IPS-11a (cell line): ENCODE data around the gene KCNC3.

Source experiments
- H3K4me3 ChIP-seq: one replicate; pipeline ENCODE4 v1.5.1; 2013; ENCODE audit warnings: low read depth, low read length, control low read depth

KCNC3 gene

DNA sequence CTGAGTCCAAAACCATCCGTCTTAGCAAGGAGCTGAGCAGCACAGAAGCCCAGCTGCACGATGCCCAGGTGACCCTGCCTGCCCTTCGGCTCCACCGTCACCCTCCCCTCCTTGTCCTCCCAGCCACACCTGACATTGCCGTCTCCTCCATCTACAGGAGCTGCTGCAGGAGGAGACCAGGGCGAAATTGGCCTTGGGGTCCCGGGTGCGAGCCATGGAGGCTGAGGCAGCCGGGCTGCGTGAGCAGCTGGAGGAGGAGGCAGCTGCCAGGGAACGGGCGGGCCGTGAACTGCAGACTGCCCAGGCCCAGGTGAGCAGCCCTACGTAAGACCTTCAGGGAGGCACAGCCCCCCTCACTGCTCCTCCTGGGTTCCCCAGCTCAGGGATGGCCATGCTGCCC, 49.1 kb downstream of the KCNC3 start:
- no peak overlapping the region for H3K4me3 ChIP-seq

DNA sequence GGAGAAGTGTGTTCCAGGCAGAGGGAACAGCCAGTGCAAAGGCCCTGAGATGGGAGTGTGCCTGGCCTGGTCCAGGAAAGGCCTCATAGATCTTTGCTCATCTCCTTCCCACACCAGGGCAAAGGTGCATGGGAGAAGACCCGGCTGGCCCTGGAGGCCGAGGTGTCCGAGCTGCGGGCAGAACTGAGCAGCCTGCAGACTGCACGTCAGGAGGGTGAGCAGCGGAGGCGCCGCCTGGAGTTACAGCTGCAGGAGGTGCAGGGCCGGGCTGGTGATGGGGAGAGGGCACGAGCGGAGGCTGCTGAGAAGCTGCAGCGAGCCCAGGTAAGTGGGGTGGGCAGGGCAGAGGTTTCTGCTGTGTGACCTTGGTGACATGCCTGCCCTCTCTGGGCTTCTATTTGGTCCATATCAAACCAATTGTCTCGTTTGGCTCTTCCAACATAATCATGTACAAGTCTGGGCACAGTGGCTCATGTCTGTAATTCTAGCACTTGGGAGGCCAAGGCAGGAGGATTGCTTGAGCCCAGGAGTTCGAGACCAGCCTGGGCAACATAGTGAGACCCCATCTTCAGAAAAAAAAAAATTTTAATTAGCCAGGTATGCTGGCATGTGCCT, 51.1 kb downstream of the KCNC3 start:
- no peak overlapping the region for H3K4me3 ChIP-seq

DNA sequence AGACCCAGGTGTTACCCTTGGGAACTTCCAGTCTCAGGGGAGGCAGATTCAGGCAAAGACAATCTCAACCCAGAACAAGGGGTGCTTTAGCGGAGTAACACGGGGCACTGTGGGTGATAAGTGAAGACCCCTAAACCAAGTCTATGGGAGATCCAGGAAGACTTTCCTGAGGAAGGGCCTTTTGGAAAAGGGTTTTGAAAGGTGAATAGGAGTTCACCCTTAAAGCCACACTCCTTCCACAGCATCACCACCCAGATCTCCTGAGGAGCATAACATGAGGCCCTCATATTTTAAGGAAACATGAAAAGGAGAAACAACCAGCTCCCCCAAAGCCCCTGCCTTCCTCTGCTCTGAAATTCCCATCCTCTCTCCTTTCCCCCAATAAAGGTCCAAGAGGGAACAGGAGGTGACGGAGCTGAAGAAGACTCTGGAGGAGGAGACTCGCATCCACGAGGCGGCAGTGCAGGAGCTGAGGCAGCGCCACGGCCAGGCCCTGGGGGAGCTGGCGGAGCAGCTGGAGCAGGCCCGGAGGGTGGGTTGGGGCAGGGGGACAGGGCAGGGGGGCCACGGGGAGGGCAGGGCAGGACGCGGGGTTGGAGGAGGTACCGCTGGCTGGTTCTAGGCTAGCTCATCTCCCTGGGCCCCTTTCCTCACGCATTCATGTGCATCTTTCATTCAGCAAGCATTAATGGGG, 52.7 kb downstream of the KCNC3 start:
- no peak overlapping the region for H3K4me3 ChIP-seq

DNA sequence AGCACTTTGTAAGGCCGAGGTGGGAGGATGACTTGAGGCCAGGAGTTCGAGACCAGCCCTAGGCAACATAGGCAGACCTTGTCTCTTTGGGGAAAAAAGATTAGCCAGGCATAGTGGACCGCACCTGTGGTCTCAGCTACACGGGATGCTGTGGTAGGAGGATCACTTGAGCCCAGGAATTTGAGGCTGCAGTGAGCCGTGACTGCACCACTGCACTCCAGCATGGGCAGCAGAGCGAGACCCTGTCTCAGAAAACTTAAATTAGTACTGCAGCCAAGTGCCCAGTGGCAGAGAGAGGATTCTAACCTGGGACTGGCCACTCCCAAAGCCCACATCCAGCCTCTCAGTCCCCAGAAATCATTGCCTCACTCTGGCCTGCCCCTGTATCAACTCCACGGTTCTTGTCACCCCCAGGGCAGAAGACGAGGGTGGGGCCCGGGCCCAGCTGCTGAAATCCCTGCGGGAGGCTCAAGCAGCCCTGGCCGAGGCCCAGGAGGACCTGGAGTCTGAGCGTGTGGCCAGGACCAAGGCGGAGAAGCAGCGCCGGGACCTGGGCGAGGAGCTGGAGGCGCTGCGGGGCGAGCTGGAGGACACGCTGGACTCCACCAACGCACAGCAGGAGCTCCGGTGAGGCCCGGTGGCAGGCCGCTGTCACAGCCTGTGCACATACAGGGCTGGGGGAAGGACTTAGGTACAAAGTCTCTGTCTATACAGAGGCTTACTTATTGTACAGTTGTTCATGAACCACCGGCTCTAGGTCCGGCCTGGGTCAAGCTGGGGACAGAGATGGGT, 53.4 kb downstream of the KCNC3 start:
- no peak overlapping the region for H3K4me3 ChIP-seq

GRCh38 chr19:50273821-50274220, 55.4 kb downstream of the KCNC3 start:
- no peak overlapping the region for H3K4me3 ChIP-seq

DNA sequence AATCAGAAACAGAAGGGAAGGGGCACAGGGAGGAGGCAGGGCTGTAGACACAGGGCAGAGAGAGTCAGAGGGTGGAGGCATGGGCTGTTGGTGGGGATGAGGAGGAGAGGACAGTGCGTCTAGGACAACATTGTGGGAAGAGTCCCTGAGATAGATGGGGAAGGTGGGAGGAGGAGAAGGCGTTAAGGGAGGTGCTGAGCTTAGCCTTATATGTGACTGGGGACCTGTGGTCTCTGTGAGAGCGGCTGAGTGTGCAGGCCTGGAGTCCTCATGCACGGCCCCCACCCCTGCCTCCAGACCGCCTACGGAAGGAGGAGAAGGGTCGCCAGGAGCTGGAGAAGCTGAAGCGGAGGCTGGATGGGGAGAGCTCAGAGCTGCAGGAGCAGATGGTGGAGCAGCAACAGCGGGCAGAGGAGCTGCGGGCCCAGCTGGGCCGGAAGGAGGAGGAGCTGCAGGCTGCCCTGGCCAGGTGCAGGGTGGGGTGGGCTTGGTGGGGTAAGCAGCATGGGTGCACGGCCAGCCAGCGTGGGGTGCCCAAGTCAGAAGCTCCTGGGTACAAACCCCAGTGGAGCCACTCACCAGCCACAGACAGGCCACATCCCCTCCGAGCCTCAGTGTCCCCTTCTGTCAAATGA, 56.8 kb downstream of the KCNC3 start:
- H3K4me3 ChIP-seq: no peak overlapping the region

DNA sequence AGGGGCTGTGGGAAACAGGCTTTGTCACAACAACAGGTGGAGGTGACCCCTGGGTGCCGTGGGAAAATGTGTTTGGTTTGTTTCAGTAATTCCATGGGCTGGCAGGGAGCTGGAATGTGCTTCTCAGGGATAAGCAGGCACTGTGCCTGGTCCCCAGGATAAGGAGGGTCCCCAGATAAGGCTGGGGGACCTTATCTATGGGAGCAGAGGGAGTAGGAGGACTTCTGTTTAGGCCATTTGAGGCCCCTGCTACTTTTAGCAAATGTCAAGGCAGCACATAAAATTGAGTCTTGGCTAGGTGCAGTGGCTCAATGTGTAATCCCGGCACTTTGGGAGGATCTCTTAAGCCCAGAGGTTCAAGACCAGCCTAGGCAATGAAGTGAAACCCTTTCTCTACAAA, 59.5 kb downstream of the KCNC3 start:
- H3K4me3 ChIP-seq: no peak overlapping the region

DNA sequence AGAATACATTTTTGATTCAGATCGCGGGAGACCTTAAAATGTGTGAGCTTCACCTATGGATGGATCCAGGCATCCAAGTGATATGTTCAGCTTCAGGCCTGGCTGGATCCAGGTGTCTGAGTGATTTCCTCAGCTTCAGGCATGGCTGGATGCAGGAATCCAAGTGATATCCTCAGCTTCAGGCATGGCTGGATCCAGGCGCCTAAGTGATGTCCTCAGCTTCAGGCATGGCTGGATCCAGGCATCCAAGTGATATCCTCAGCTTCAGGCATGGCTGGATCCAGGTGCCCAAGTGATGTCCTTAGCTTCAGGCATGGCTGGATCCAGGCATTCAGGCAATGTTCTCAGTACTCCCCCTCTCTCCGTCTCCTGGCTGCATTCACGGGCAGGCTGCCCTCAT, 60.7 kb downstream of the KCNC3 start:
- no peak overlapping the region for H3K4me3 ChIP-seq

DNA sequence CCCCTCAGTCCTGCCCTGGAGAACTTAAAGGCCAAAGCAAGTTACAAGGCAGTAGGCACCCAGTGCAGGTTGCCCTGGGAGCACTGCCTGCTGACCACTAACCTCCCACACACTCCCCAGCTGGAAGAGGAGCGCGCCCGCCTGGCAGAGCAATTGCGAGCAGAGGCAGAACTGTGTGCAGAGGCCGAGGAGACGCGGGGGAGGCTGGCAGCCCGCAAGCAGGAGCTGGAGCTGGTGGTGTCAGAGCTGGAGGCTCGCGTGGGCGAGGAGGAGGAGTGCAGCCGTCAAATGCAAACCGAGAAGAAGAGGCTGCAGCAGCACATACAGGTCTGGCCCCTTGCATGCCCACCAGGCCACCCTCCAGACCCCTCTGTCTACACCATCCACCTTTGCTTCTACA, 61.1 kb downstream of the KCNC3 start:
- H3K4me3 ChIP-seq: no peak overlapping the region

- H3K4me3 ChIP-seq: no peak overlapping the region
Observed at GRCh38 chr19:50266896-50267295, 62.3 kb downstream of the KCNC3 start.

DNA sequence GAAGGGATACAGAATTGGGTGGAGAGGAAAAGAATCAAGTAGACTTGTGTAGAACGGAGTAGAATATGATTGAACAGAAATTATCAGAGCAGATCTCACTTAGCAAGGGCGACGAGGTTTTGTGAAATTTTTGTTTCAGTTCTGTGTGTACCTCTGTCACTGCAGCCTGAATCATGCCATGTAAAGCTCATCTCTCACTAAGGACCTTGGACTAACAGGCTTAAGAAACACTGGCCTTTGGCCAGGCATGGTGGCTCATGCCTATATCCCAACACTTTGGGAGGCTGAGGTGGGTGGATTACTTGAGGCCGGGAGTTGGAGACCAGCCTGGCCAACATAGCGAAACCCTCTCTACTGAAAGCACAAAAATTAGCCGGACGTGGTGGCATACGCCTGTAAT, 63.1 kb downstream of the KCNC3 start:
- H3K4me3 ChIP-seq: no peak overlapping the region

GRCh38 chr19:50264483-50265186, 64.5 kb downstream of the KCNC3 start:
- no peak overlapping the region for H3K4me3 ChIP-seq

GRCh38 chr19:50263176-50263575, 66.0 kb downstream of the KCNC3 start:
- H3K4me3 ChIP-seq: no peak overlapping the region
